Amygdala (tissue), 56 donors: ENCODE data around the gene BBS2.

Source experiments
- DNase-seq, 56 donors: peaks; one replicate each; lab custom pipeline; 2025; lab: John Stamatoyannopoulos, UW

BBS2 gene

GRCh38 chr16:56478281-56479049 lies 41.4 kb downstream of the BBS2 start:
- DNase-seq: no peak

GRCh38 chr16:56477096-56477878 lies 42.5 kb downstream of the BBS2 start:
- peak in 2 of 56 donors; percentile 3 to 6 for DNase-seq

GRCh38 chr16:56475201-56475600 lies 44.6 kb downstream of the BBS2 start:
- no peak for DNase-seq

- DNase-seq: no peak
Observed at GRCh38 chr16:56470666-56471065, 49.2 kb downstream of the BBS2 start.

- DNase-seq: no peak
Observed at GRCh38 chr16:56470232-56470631, 49.6 kb downstream of the BBS2 start.

GRCh38 chr16:56469748-56470147 lies 50.1 kb downstream of the BBS2 start:
- DNase-seq: no peak

- DNase-seq: no peak
Observed at GRCh38 chr16:56468800-56469199, 51.0 kb downstream of the BBS2 start.

- DNase-seq: no peak
Observed at GRCh38 chr16:56466344-56466743, 53.5 kb downstream of the BBS2 start.

GRCh38 chr16:56463153-56463552 lies 56.7 kb downstream of the BBS2 start:
- no peak for DNase-seq

- DNase-seq: no peak
Observed at GRCh38 chr16:56462064-56462796, 57.6 kb downstream of the BBS2 start.

- DNase-seq: peak in 5 of 56 donors; percentile 12 to 25 (median 17)
Observed at GRCh38 chr16:56460101-56460500, 59.7 kb downstream of the BBS2 start.

- DNase-seq: no peak
Observed at GRCh38 chr16:56457927-56458470, 61.8 kb downstream of the BBS2 start.

- peak in 2 of 56 donors; percentile 2 to 29 for DNase-seq
Observed at GRCh38 chr16:56451753-56452689, 67.8 kb downstream of the BBS2 start.

GRCh38 chr16:56450986-56451752 lies 68.7 kb downstream of the BBS2 start, which contains the start of the genes NUDT21 and OGFOD1:
Gene NUDT21, minus strand, starts transcription at chr16:56451332. Its CDS starts 130 bp downstream, at chr16:56451202.
Gene OGFOD1, plus strand, starts transcription at chr16:56451554. Its CDS starts 59 bp downstream, at chr16:56451613.
- DNase-seq: peak; percentile 52 to 99 (median 95)

GRCh38 chr16:56450275-56450985 lies 69.4 kb downstream of the BBS2 start:
- DNase-seq: no peak

- DNase-seq: no peak
Observed at GRCh38 chr16:56448005-56448404, 71.8 kb downstream of the BBS2 start.

GRCh38 chr16:56447286-56447685 lies 72.5 kb downstream of the BBS2 start:
- DNase-seq: no peak

GRCh38 chr16:56438038-56438437 lies 81.8 kb downstream of the BBS2 start:
- DNase-seq: no peak
